Medulla oblongata (tissue), 1 donor: ENCODE results near the gene ASTN2.

Source experiments
- DNase-seq: peaks from one replicate; pipeline ENCODE4 v3.0.0-alpha.2; 2015; ENCODE audit errors: extremely low spot score

Gene ASTN2

DNA sequence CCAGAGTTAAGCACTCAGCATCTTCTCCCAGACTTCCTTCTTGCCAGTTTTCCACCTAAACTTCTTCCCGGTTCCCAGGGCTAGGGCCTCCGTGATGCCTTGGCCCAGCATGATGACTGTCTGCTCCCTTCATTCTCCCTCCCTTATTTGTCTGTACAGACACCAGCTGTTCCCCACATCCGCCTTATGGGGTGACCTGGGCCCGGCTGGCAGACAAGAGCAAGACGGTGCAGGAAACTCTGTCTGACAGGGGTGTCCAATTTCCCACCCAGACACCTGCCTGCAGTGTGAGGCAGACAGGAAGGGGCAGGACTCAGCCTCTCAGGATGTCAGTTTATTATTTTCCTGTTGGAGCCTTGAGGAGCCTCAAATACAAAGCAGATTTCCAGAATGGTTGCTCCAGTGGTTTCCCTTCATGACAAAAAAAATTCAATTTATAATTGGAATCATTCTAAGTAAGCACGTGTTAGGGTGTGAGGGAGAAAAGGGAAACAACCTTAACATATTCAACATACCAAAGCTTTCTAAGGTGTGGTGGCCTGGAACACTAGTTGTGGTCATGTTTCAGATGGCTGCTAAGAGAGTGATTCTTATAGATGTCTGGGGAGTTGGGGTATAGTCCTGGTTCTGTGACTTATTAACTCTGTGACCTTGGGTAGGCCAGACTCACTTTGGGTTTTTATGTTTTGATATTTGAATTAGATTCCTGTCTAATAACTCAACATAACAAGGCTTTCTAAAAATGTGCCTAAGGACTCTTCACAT lies 1026.7 kb downstream of the ASTN2 start:
- DNase-seq, result no peak

DNA sequence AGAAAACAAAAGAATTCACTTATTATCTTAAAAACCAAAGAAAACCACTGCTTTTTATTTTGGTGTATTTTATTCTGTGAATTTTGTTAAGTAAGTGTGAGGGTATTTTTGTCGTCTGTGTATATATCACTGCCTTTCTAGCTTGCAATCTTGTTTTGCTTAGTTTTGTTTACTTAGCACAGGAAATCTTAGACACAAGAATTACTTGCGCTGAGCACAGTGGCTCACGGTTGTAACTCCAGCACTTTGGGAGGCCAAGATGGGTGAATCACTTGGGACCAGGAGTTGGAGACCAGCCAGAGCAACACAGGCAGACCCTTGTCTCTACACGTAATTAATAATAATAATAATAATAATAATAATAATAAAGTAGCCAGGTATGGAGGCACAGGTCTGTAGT lies 1030.9 kb downstream of the ASTN2 start:
- no peak for DNase-seq

DNA sequence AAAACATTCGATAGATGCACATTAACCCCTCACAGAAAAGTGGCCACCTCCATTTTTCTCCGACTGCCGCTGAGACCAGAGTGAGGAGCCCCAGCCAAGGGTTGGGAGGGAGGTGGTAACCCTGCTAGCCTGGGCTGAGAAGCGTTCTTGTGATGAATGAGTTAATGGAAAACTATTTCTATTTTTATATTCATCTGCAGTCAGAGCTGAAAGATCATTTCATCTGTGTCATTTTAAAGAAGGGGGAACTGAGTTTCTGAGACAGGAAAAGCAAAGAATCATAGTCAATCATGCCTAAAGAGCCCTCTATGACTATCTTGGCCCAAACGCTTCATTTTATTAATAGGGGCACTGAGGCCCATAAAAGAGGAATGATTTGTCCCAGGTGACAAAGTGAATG lies 1031.7 kb downstream of the ASTN2 start:
- no peak for DNase-seq

DNA sequence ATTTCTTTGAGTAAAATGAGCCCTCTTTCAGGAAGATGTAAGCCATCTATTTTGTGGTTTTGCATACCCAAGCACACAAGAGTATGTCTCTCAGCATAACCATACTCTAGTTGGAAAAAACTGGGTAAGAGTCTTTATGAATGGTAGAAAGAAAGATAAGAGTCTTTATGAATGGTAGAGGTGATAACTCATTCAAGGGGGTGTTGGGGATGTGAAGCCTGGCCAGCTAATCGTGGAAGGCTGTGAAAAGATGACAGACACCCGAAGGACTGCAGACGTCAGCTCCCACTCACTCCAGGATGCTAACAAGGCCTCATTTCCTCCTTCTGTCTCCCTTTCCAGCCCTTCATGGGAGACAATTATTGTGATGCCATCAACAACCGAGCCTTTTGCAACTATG lies 1032.8 kb downstream of the ASTN2 start:
- DNase-seq, result no peak

DNA sequence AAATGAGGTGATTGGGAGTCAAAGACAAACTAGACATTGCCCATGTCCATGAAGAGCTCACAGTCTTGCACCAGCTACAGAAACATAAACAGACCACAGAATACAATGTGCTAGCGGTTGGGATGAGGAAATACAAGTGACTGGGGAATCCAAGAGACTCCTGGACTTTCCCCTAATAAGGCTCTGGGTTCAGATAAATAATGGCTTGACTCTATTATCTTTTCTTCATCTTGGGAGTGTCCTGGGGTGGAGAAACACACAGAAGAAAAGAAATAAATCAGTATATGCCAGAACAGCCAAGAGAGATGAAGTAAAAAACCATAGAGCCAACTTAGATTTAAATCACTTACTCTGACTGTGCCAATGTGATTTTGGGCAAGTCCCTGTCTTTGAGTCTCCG lies 1033.5 kb downstream of the ASTN2 start:
- DNase-seq, result no peak

DNA sequence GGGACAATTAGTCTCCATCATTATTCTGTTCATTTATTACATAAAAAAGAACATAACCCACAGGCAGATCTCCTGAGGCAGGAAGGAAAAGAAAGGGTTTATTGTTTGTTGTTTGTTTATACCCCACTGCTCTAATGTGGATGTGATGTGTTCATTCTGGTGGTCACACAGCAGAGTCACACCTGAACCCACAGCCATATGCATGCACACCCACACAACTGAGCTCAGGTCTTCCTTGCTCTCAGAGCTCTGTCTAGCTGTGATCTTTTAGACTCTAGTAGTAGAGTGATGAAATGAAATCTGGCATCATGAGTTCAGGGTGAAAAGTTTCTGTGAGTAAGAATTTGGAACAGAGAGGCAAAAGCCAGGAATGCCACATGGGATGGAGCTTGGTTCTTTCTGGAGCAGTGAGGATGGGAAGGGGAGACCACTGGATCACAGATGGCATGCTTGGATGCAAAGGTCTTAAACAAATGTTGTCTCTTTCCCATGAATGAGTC lies 1034.3 kb downstream of the ASTN2 start:
- DNase-seq, result no peak

DNA sequence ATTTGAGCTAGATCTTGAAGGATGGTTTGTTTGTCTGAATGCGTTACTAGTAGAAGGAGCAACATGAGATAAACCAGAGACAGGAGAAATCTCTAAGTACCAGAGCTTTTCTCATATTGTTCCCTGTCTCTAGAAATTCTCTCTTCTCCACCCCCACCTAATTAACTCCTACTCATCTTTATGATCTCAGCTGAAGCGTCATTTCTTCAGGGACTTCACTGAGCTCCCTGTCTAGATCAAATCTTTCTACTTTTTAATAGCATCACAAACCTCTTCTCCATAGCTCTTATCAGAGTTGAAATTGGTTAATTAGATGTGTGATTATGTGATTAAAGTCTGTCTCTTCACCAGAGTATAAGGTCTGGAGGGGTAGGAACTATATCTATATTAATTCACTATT lies 1035.0 kb downstream of the ASTN2 start:
- no peak for DNase-seq

DNA sequence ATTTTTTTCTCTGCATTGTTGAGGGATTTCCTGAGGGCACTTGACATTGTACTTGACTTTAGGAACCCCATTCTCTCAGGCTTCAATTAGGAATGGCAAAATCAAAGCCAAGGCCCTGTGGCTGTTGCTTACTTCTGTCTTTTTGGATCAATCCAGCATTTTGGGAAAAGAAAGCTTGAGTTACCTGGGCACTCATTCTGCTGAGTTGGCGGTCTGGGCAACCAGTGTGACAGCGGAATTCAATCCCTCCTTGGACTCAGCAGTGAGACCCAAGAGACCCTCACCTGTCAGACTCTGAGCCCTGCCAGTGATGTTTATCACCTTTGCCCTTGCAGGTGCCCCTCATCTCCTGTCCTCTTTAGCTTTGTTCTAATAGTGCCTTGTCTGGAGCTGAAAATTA lies 1036.0 kb downstream of the ASTN2 start:
- DNase-seq, result no peak

DNA sequence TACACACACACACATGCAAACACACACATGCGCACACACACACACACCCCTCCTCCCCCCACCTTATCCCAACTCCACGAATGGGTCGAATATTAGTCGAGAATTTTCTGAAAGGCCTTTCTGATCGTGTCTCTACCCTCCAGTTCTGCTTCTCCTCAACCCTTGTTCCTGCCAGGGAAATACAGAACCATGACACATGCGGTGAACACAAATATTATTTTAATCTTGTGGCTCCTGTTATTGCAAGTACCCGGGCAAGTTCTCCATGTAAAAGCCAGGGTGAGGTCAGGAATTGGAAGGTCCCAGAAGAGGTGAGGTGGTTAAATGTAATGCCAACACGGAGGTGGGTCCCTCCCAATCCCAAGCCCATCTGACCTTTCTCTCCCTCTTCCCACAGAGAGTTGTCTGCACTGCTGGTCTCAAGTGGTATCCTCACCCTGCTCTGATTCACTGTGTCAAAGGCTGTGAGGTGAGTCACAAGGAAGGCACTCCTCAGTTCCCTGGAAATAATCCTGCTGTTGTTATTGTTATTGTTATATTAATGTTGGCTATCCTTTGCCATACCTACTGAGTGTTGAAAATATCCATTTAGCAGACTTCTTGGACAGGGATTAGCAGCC lies 1037.6 kb downstream of the ASTN2 start:
- DNase-seq, result no peak
